Fibroblast of villous mesenchyme (primary cell): ENCODE measurements around the gene CIDEB. TPM values are rescaled to one million over a fixed set of nuclear protein-coding genes. Genes with fewer than 3 reads are reported as not detected.

Experiments used
- DNase-seq: peaks from one replicate; pipeline ENCODE4 v3.0.0-alpha.2; 2010; ENCODE audit warnings: low read depth
- H3K4me3 ChIP-seq: 2 replicates; pipeline ENCODE4 v1.5.1; 2011; ENCODE audit warnings: low read depth, mild to moderate bottlenecking, low read length
- total RNA-seq: library from RNA; depleted of rRNA; stranded (reverse); fragments of >200 nt; gene quantifications from 2 replicates; pipeline ENCODE4 v1.2.3, GENCODE V29; 2012
- TF ChIP-seq, protein P1 (sequence below): IDR thresholded peaks from 2 replicates; pipeline ENCODE4 v1.5.1; 2012; ENCODE audit warnings: low read depth, mild to moderate bottlenecking, low read length; ENCODE audit not compliant: insufficient read depth

The CIDEB gene
- total RNA-seq, 1 donor = 3.0 TPM

DNA sequence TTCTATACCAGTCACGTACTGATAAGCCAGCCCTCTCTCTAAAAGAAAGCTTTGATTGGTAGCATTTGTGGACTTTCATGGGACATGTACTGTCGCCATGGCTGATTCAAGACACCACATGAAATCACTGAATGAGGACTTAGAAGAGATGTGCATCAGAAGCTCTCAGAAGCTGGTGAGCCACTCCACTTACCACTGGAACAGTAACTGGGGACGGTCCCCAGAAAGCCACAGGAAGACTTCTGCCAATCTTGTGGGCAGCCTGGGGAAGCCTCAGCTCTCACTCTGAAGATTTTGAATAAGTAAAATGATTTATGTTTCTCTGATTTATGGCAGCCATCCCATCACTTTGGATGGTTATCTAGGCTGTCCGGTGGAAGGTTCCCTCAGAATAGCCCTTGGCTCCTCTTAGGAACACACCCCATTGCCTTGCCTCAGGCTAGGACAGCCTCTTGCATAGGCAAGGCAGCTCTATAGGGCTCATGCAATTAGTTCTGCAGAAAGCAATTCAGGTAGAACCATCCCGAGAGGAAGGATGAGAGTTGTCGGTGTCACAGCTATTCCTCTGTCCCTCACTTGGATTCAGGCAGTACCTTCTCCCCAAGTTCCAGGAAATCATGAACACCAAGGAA lies 18.0 kb downstream of the CIDEB start:
- DNase-seq = no peak
- H3K4me3 ChIP-seq = no peak overlapping the region
- TF ChIP-seq, protein P1, sequence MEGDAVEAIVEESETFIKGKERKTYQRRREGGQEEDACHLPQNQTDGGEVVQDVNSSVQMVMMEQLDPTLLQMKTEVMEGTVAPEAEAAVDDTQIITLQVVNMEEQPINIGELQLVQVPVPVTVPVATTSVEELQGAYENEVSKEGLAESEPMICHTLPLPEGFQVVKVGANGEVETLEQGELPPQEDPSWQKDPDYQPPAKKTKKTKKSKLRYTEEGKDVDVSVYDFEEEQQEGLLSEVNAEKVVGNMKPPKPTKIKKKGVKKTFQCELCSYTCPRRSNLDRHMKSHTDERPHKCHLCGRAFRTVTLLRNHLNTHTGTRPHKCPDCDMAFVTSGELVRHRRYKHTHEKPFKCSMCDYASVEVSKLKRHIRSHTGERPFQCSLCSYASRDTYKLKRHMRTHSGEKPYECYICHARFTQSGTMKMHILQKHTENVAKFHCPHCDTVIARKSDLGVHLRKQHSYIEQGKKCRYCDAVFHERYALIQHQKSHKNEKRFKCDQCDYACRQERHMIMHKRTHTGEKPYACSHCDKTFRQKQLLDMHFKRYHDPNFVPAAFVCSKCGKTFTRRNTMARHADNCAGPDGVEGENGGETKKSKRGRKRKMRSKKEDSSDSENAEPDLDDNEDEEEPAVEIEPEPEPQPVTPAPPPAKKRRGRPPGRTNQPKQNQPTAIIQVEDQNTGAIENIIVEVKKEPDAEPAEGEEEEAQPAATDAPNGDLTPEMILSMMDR = no peak

DNA sequence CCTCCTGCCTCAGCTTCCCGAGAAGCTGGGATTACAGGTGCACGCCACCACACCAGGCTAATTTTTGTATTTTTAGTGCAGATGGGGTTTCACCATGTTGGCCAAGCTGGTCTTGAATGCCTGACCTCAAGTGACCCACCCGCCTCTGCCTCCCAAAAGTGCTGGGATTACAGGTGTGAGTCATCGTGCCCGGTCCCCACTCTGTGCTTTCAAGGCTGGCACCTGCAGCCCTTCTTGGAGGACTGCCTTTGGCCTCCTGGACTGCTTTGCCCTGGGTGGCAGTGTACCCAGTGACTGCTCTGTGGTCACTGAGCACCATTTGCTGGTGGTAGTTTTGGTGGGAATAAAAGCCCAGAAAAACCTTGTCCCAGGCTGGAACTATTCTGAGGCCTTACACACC lies 20.8 kb downstream of the CIDEB start:
- no peak overlapping the region for H3K4me3 ChIP-seq
- TF ChIP-seq, protein P1 = no peak
- no peak for DNase-seq

DNA sequence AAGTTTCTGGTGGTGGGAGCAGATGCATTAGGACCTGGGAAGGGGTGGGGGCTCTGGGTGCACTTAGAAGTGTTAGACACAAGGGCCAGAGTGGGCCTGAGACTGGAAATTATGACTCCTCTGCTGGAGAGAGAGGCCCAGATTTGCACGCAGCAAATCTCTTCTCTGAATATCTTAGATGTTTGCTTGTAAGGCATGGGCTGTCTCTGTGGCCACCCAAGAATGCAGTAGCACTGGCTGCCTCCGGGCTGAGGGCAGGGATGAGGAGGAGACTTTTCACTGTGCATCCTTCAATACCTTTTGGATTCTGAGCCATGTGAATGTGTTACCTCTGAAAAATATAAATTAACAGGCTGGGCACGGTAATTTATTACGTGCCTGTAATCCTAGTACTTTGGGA lies 22.4 kb downstream of the CIDEB start:
- no peak for DNase-seq
- TF ChIP-seq, protein P1 = no peak
- H3K4me3 ChIP-seq = no peak overlapping the region

DNA sequence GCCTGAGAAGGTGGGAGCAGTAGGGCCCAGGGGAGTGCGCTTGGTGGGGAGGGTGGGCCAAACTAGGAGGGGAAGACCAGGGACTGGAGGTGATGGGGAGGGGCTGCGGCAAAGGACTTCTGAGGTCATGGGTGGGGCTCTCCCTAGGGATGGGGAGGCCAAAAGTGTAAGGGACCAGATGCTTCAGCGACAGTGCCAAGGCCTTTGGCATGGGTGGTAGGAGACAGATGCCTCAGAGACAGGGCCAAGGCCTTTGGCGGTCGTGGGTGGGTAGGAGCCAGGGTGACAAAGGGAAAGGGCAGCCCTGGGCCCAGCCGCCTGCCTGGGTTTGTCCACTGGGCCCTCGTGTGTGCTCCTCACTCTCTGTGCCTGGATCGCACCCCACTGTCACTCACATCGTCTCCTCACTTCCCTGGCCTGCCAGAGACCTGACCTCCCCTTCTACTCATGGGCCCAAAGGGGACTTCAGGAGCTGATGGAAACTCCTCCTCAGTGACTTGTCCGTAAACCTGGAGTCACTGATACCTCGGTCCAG lies 23.2 kb downstream of the CIDEB start:
- no peak for DNase-seq
- no peak overlapping the region for H3K4me3 ChIP-seq
- TF ChIP-seq, protein P1 = no peak

DNA sequence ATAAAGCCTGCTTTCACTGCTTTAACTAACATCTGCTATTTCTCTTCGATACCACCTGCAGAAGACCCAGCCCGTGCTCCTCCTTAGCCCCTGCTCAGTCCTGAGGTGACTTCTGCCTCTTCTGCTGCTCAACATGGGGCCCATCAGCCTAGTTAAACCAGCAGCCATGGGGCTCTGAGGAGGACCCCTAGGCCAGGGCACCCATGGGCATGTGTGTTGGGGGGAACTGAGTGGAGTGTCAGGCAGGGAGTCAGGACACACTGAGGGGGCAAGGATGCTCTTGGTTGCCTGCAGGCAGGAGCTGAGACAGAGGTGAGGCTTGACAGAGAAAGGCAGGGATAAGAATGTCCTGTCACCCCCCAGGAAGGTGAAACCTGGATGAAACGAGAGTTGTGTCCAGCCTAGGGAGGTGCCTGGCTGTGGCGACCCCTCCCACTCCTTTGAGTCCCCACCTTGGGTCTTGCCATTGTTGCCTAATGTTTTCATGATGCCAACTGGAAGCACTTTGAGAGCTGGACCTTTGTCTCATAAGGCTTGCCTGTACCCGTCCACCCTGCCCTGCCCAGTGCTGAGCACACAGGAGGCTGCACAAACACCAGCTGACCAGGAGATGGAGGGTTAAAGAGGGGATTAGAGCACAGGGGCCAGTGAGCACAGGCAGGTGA lies 23.8 kb downstream of the CIDEB start:
- TF ChIP-seq, protein P1 = no peak
- H3K4me3 ChIP-seq = no peak overlapping the region
- DNase-seq = no peak

DNA sequence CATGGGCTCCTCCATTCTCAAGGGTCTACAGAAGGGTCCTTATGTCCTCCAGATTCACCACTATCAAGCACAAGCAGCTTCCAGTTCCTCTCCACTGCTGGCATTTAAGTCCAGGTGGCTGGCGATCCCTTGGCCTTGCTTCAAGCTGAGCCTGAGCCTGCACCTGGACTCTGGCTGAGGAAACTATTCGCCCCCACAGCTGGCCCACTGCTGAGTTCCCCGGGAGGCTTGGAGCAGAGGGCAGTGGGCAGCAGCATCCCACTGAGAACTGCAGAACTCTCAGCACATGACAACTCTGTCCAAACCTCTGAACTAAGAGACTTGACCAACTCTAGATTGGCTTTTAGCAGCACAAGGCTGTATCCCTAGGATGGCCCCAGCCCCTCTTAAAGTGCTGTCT lies 25.0 kb downstream of the CIDEB start:
- no peak overlapping the region for H3K4me3 ChIP-seq
- no peak for DNase-seq
- TF ChIP-seq, protein P1 = no peak
